Thymus (tissue), 11 donors: ENCODE results near the gene SUCLG2. TPM values are rescaled to one million over a fixed set of nuclear protein-coding genes. Genes with fewer than 3 reads are reported as not detected.

ENCODE experiments used
- DNase-seq, 9 donors: peaks; one replicate each; pipeline ENCODE4 v3.0.0-alpha.2; 2013; ENCODE audit warnings: low spot score in 9 of 9, low read depth in 6 of 9, missing footprints in 1 of 9
- H3K27ac ChIP-seq, 2 donors: one replicate each; pipeline ENCODE4 v1.5.1; 2013; ENCODE audit warnings: control low read depth in 1 of 2, low read depth in 1 of 2, low read length in 1 of 2, mild to moderate bottlenecking in 1 of 2, moderate library complexity in 1 of 2
- H3K27me3 ChIP-seq, 2 donors: one replicate each; pipeline ENCODE4 v1.5.1; 2013; ENCODE audit warnings: low read length in 1 of 2; ENCODE audit not compliant: control insufficient read depth in 2 of 2, insufficient read depth in 1 of 2
- H3K36me3 ChIP-seq, 2 donors: one replicate each; pipeline ENCODE4 v1.5.1; 2013; ENCODE audit warnings: low read length in 1 of 2, mild to moderate bottlenecking in 1 of 2, moderate library complexity in 1 of 2; ENCODE audit not compliant: control insufficient read depth in 2 of 2, insufficient read depth in 2 of 2
- H3K4me1 ChIP-seq, 2 donors: one replicate each; pipeline ENCODE4 v1.5.1; 2013; ENCODE audit warnings: low read length in 2 of 2; ENCODE audit not compliant: control insufficient read depth in 2 of 2, insufficient read depth in 2 of 2
- H3K4me3 ChIP-seq, 2 donors: one replicate each; pipeline ENCODE4 v1.5.1; 2013; ENCODE audit warnings: low read length in 2 of 2, control low read depth in 1 of 2, mild to moderate bottlenecking in 1 of 2
- H3K9me3 ChIP-seq, 2 donors: one replicate each; pipeline ENCODE4 v1.5.1; 2013; ENCODE audit warnings: low read length in 1 of 2, mild to moderate bottlenecking in 1 of 2; ENCODE audit not compliant: control insufficient read depth in 2 of 2, insufficient read depth in 1 of 2
- WGBS: extraction: QIAGEN DNeasy Blood & Tissue Kit; methylation state at CpG from one replicate; pipeline ENCODE4 v1.1.7; 2013; 5-methylcytosine and 5-hydroxymethylcytosine counted together
- polyA plus RNA-seq: library from polyadenylated mRNA; stranded (reverse); fragments of 200-250 nt; gene quantifications from one replicate; pipeline ENCODE4 v1.2.3, GENCODE V29; 2013
- total RNA-seq: library from RNA; stranded (reverse); fragments of 120-200 nt; gene quantifications from one replicate; pipeline ENCODE4 v1.2.4, GENCODE V29; 2013
- donor health status: healthy.

Gene SUCLG2
- total and polyA plus RNA-seq, 2 donors = 24.1 to 38.3 TPM

GRCh38 chr3:67644827-67645226 lies 9.6 kb downstream of the SUCLG2 start:
- Histone ChIP-seq H3K4me3 (no peak overlapping the region), H3K4me1 (no peaks in the 10 kb centered on the region), H3K27ac (no peak overlapping the region), H3K9me3 (no peaks in the 10 kb centered on the region), H3K36me3 (no peaks in the 10 kb centered on the region), H3K27me3 (no peaks in the 10 kb centered on the region)
- DNase-seq = no peak
- WGBS = 99% methylated on average over 1 of the region's 1 CpG

GRCh38 chr3:67642734-67643133 lies 11.7 kb downstream of the SUCLG2 start:
- H3K9me3 ChIP-seq = no peaks in the 10 kb centered on the region
- no peak for DNase-seq
- 98% methylated on average over 1 of the region's 1 CpG for WGBS
- H3K4me1 ChIP-seq = no peaks in the 10 kb centered on the region
- H3K36me3 ChIP-seq = peaks cover 0 to 2% of the 10 kb centered on the region in 2 donors
- no peaks in the 10 kb centered on the region for H3K27me3 ChIP-seq
- H3K27ac ChIP-seq = no peak overlapping the region
- H3K4me3 ChIP-seq = no peak overlapping the region

- Histone ChIP-seq H3K9me3 (no peaks in the 10 kb centered on the region), H3K27ac (no peak overlapping the region), H3K4me1 (no peaks in the 10 kb centered on the region), H3K4me3 (no peak overlapping the region), H3K36me3 (peaks cover 0 to 2% of the 10 kb centered on the region in 2 donors), H3K27me3 (no peaks in the 10 kb centered on the region)
- no peak for DNase-seq
- WGBS = 94% methylated on average over 4 of the region's 4 CpGs
These were observed 12.2 kb downstream of the SUCLG2 start for GRCh38 chr3:67642190-67642589.

- WGBS = 95% methylated on average over 3 of the region's 3 CpGs
These were observed 13.0 kb downstream of the SUCLG2 start for GRCh38 chr3:67641451-67641850.

GRCh38 chr3:67640023-67640660 lies 14.3 kb downstream of the SUCLG2 start:
- Histone ChIP-seq H3K27me3 (no peaks in the 10 kb centered on the region), H3K4me3 (no peak overlapping the region), H3K9me3 (no peaks in the 10 kb centered on the region), H3K4me1 (no peaks in the 10 kb centered on the region), H3K27ac (no peak overlapping the region), H3K36me3 (peaks cover 0 to 2% of the 10 kb centered on the region in 2 donors)
- DNase-seq = no peak
- 89% methylated on average over 6 of the region's 6 CpGs for WGBS

More at GRCh38 chr3:67641451-67641850, 13.0 kb downstream of the SUCLG2 start:
- H3K27ac ChIP-seq = no peak overlapping the region
- H3K9me3 ChIP-seq = no peaks in the 10 kb centered on the region
- no peak for DNase-seq
- H3K36me3 ChIP-seq = peaks cover 0 to 2% of the 10 kb centered on the region in 2 donors
- no peaks in the 10 kb centered on the region for H3K27me3 ChIP-seq
- no peaks in the 10 kb centered on the region for H3K4me1 ChIP-seq
- H3K4me3 ChIP-seq = no peak overlapping the region

GRCh38 chr3:67637255-67637900 lies 17.0 kb downstream of the SUCLG2 start:
- Histone ChIP-seq H3K9me3 (no peaks in the 10 kb centered on the region), H3K27ac (no peak overlapping the region), H3K4me1 (no peaks in the 10 kb centered on the region), H3K4me3 (no peak overlapping the region), H3K27me3 (no peaks in the 10 kb centered on the region), H3K36me3 (peaks cover 0 to 2% of the 10 kb centered on the region in 2 donors)
- whole genome bisulfite sequencing = 98% methylated on average over 4 of the region's 4 CpGs
- DNase-seq = no peak

- Histone ChIP-seq H3K4me1 (no peaks in the 10 kb centered on the region), H3K27me3 (no peaks in the 10 kb centered on the region), H3K36me3 (peaks cover 0 to 2% of the 10 kb centered on the region in 2 donors), H3K9me3 (no peaks in the 10 kb centered on the region), H3K27ac (no peak overlapping the region), H3K4me3 (no peak overlapping the region)
- 97% methylated on average over 2 of the region's 2 CpGs for WGBS
- DNase-seq = no peak
These were observed 18.6 kb downstream of the SUCLG2 start for GRCh38 chr3:67635806-67636205.

GRCh38 chr3:67635257-67635656 lies 19.2 kb downstream of the SUCLG2 start:
- DNase-seq = no peak
- Histone ChIP-seq H3K27me3 (no peaks in the 10 kb centered on the region), H3K4me1 (no peaks in the 10 kb centered on the region), H3K36me3 (peaks cover 0 to 2% of the 10 kb centered on the region in 2 donors), H3K27ac (no peak overlapping the region), H3K9me3 (no peaks in the 10 kb centered on the region), H3K4me3 (no peak overlapping the region)

GRCh38 chr3:67630666-67631362 lies 23.6 kb downstream of the SUCLG2 start:
- Histone ChIP-seq H3K27ac (no peak overlapping the region), H3K4me1 (no peaks in the 10 kb centered on the region), H3K27me3 (no peaks in the 10 kb centered on the region), H3K9me3 (no peaks in the 10 kb centered on the region), H3K36me3 (no peaks in the 10 kb centered on the region), H3K4me3 (no peak overlapping the region)
- DNase-seq = no peak
- WGBS = 81% methylated on average over 6 of the region's 6 CpGs
